Motor neuron (in vitro differentiated cells): Measurements from ENCODE around the gene EPS8L2. TPM values are rescaled to one million over a fixed set of nuclear protein-coding genes. Genes with fewer than 3 reads are reported as not detected.
A peak's percentile ranks its signal among the peaks of the same experiment; 100 is the strongest.

Experiments used
- ATAC-seq, 8 experiments: fragments of 200-7000 bp; cut with Tn5 transposase; replicated peaks in 6 of 8; 2 replicates each; pipeline ENCODE4 v1.8.0; 2021; ENCODE audit warnings: mild to moderate bottlenecking in 8 of 8, moderate library complexity in 8 of 8
- H3K27ac ChIP-seq, 2 donors: fragments of 250-450 bp; sonication (Bioruptor Pico); 2 replicates each; pipeline ENCODE4 v1.9.0; 2021; ENCODE audit warnings: antibody characterized with exemption in 2 of 2, mild to moderate bottlenecking in 2 of 2, moderate library complexity in 1 of 2
- H3K4me1 ChIP-seq, 2 donors: fragments of 250-450 bp; sonication (Bioruptor Pico); replicated peaks in 1 of 2; 2 replicates each; pipeline ENCODE4 v1.6.1; 2021; ENCODE audit warnings: antibody characterized with exemption in 2 of 2, mild to moderate bottlenecking in 2 of 2, moderate library complexity in 1 of 2
- H3K4me3 ChIP-seq, 5 donors: fragments of 250-450 bp; sonication (Bioruptor Pico); 2 replicates each; pipeline ENCODE4 v1.9.0; 2021; ENCODE audit warnings: antibody characterized with exemption in 5 of 5, mild to moderate bottlenecking in 5 of 5, moderate library complexity in 4 of 5
- WGBS, 10 experiments: fragments of 450-650 bp; shearing (Covaris generic); methylation state at CpG; one replicate each; pipeline ENCODE4 v1.0.0; 2022; 5-methylcytosine and 5-hydroxymethylcytosine counted together
- in situ Hi-C, 9 experiments: fragments of 400-800 bp; cut with MboI; loops; one replicate each; pipeline ENCODE4 v1.15.0; 2021; ENCODE audit warnings: low sequenced_read_pairs in 9 of 9, low pct_unique_long_range_greater_than_20kb in 2 of 9; ENCODE audit not compliant: unreplicated experiment in 9 of 9
- total RNA-seq, 8 experiments: library from RNA; unstranded; fragments of 300-600 nt; gene quantifications; 2 replicates each; pipeline versions ENCODE4 v1.2.3 to v1.2.4, GENCODE V29; 2022

The EPS8L2 gene
- total RNA-seq, 8 experiments from 2014 or later, result 1.2 to 41.9 (median 7.9) TPM

GRCh38 chr11:773830-774229 is 67.8 kb downstream of the EPS8L2 start:
- WGBS, 10 experiments, result 86 to 100% (median 100%) methylated on average over 1 to 4 of the region's 9 CpGs; no CpG with 5 or more reads in 7 of the 10 experiments

GRCh38 chr11:774873-775592 is 69.0 kb downstream of the EPS8L2 start:
- in situ Hi-C loops, result loop anchor here in 1 of 9 experiments (25.0 kb wide), 1 partner anchor 213 kb away; the partner anchor contains the start of genes LMNTD2 and RASSF7
- ATAC-seq, result peak in 1 of 8 experiments; percentile 2

More at GRCh38 chr11:773830-774229, 67.8 kb downstream of the EPS8L2 start:
- Histone ChIP-seq H3K4me3 (no peak overlapping the region), H3K4me1 (peaks cover 16 to 17% of the 10 kb centered on the region in 2 donors), H3K27ac (no peak overlapping the region)
- ATAC-seq, result no peak
- in situ Hi-C loops, result loop anchor here in 1 of 9 experiments (25.0 kb wide), 1 partner anchor 212 kb away; the partner anchor contains the start of genes LMNTD2 and RASSF7

GRCh38 chr11:776263-776560 is 70.2 kb downstream of the EPS8L2 start:
- in situ Hi-C loops, result no loop called here
- peak in 1 of 8 experiments; percentile 1 for ATAC-seq
- peak overlapping the region; percentile 80 to 98 (median 97) for H3K4me3 ChIP-seq
- H3K4me1 ChIP-seq, result peaks cover 16 to 17% of the 10 kb centered on the region in 2 donors
- no peak overlapping the region for H3K27ac ChIP-seq
- WGBS, 10 experiments, result 18 to 43% (median 20%) methylated on average over 2 of the region's 11 CpGs; no CpG with 5 or more reads in 7 of the 10 experiments

More at GRCh38 chr11:774873-775592, 69.0 kb downstream of the EPS8L2 start:
- Histone ChIP-seq H3K4me1 (peaks cover 16 to 17% of the 10 kb centered on the region in 2 donors), H3K4me3 (no peak overlapping the region), H3K27ac (no peak overlapping the region)
- 7 to 100% (median 90%) methylated on average over 1 to 8 of the region's 20 CpGs; no CpG with 5 or more reads in 5 of the 10 experiments for WGBS, 10 experiments

GRCh38 chr11:776561-777287 is 70.7 kb downstream of the EPS8L2 start:
- H3K27ac ChIP-seq, result peak overlapping the region; percentile 89
- peak; percentile 44 to 61 (median 55) for ATAC-seq
- WGBS, 10 experiments, result 0% methylated on average over 1 to 2 of the region's 65 CpGs; no CpG with 5 or more reads in 8 of the 10 experiments

More at GRCh38 chr11:776561-777287, 70.7 kb downstream of the EPS8L2 start:
- H3K4me3 ChIP-seq, result peak overlapping the region; percentile 80 to 98 (median 97)
- in situ Hi-C loops, result no loop called here
- peaks cover 16 to 17% of the 10 kb centered on the region in 2 donors for H3K4me1 ChIP-seq

Other genes with a start within 250 kb of the EPS8L2 start
- 100 to 1,000 TPM in 4 of 8 experiments, 10 to 100 TPM in 4; 55.8 to 181 (median 94.8) TPM for gene RNH1, start 199.0 kb upstream of the EPS8L2 start, total RNA-seq
- 10 to 100 TPM; 38.5 to 96.1 (median 57.2) TPM for gene HRAS, start 170.7 kb upstream of the EPS8L2 start, total RNA-seq
- 1 to 10 TPM in 6 of 8 experiments, under 1 TPM in 2; 0.75 to 7.6 (median 1.8) TPM for gene LRRC56, start 168.7 kb upstream of the EPS8L2 start, total RNA-seq
- gene LMNTD2, start 145.5 kb upstream of the EPS8L2 start, total RNA-seq, result 1 to 10 TPM in 4 of 8 experiments, under 1 TPM in 4; 0.29 to 5.4 (median 0.88) TPM
- gene RASSF7, start 145.3 kb upstream of the EPS8L2 start, total RNA-seq, result 10 to 100 TPM in 1 of 8 experiments, 1 to 10 TPM in 7; 4.6 to 10.4 (median 7.0) TPM
- gene PHRF1, start 129.8 kb upstream of the EPS8L2 start, total RNA-seq, result 10 to 100 TPM; 11.9 to 32.0 (median 16.0) TPM
- gene IRF7, start 90.3 kb upstream of the EPS8L2 start, total RNA-seq, result 10 to 100 TPM; 10.2 to 27.9 (median 17.0) TPM
- 1 to 10 TPM in 3 of 8 experiments, under 1 TPM in 5; 0.31 to 1.3 (median 0.51) TPM for gene CDHR5, start 81.3 kb upstream of the EPS8L2 start, total RNA-seq
- not detected for gene SCT, start 79.0 kb upstream of the EPS8L2 start, total RNA-seq
- 1 to 10 TPM in 1 of 8 experiments, under 1 TPM in 4, not detected in 3; 0.22 to 1.8 (median 0.93) TPM for gene DRD4, start 69.0 kb upstream of the EPS8L2 start, total RNA-seq
- gene DEAF1, start 11.0 kb upstream of the EPS8L2 start, total RNA-seq, result 10 to 100 TPM; 38.5 to 81.6 (median 54.3) TPM
- 10 to 100 TPM; 11.8 to 47.1 (median 20.9) TPM for gene TMEM80, start 10.4 kb upstream of the EPS8L2 start, total RNA-seq
- gene TALDO1, start 41.2 kb downstream of the EPS8L2 start, total RNA-seq, result 100 to 1,000 TPM in 3 of 8 experiments, 10 to 100 TPM in 5; 62.3 to 304 (median 94.6) TPM
- gene GATD1, start 71.3 kb downstream of the EPS8L2 start, total RNA-seq, result 10 to 100 TPM; 22.8 to 70.1 (median 38.0) TPM
- 10 to 100 TPM in 5 of 8 experiments, 1 to 10 TPM in 3; 1.8 to 21.7 (median 15.3) TPM for gene CEND1, start 83.9 kb downstream of the EPS8L2 start, total RNA-seq
- gene SLC25A22, start 92.0 kb downstream of the EPS8L2 start, total RNA-seq, result 10 to 100 TPM; 21.4 to 45.6 (median 31.7) TPM
- 10 to 100 TPM in 6 of 8 experiments, 1 to 10 TPM in 2; 9.0 to 20.0 (median 12.4) TPM for gene PIDD1, start 99.0 kb downstream of the EPS8L2 start, total RNA-seq
- 1,000 to 10,000 TPM; 1,135 to 2,145 (median 1,757) TPM for gene RPLP2, start 103.7 kb downstream of the EPS8L2 start, total RNA-seq
- gene PNPLA2, start 112.7 kb downstream of the EPS8L2 start, total RNA-seq, result 10 to 100 TPM in 7 of 8 experiments, 1 to 10 TPM in 1; 5.2 to 58.7 (median 13.1) TPM
- 10 to 100 TPM in 2 of 8 experiments, 1 to 10 TPM in 6; 3.7 to 15.5 (median 4.8) TPM for gene CRACR2B, start 121.7 kb downstream of the EPS8L2 start, total RNA-seq
- gene CD151, start 126.7 kb downstream of the EPS8L2 start, total RNA-seq, result 100 to 1,000 TPM in 4 of 8 experiments, 10 to 100 TPM in 4; 43.0 to 311 (median 121) TPM
- 100 to 1,000 TPM in 5 of 8 experiments, 10 to 100 TPM in 3; 51.4 to 290 (median 137) TPM for gene POLR2L, start 136.3 kb downstream of the EPS8L2 start, total RNA-seq
- 100 to 1,000 TPM in 1 of 8 experiments, 10 to 100 TPM in 7; 30.9 to 110 (median 41.9) TPM for gene TSPAN4, start 136.6 kb downstream of the EPS8L2 start, total RNA-seq
- 10 to 100 TPM; 48.5 to 96.3 (median 66.8) TPM for gene CHID1, start 204.6 kb downstream of the EPS8L2 start, total RNA-seq
- 10 to 100 TPM; 31.3 to 78.4 (median 45.8) TPM for gene AP2A2, start 219.6 kb downstream of the EPS8L2 start, total RNA-seq